H1 (cell line): Measurements from ENCODE around the gene CERS1. TPM values are rescaled to one million over a fixed set of nuclear protein-coding genes. Genes with fewer than 3 reads are reported as not detected.

Experiments used
- CBX8 ChIP-seq: fragments of 300-800, 300-1000 bp; sonication (generic); IDR thresholded peaks from 2 replicates; pipeline ENCODE4 v1.7.1; 2016; ENCODE audit warnings: low read depth, low read length, borderline replicate concordance
- CTCF ChIP-seq, 3 experiments: IDR thresholded peaks; 1 replicate in 2 of 3; 2 replicates in 1 of 3; pipeline versions ENCODE4 v1.5.1 to v1.6.1; 2011; ENCODE audit warnings: low read length in 3 of 3, mild to moderate bottlenecking in 3 of 3, inconsistent platforms in 2 of 3, low read depth in 1 of 3, moderate library complexity in 1 of 3; ENCODE audit not compliant: insufficient read depth in 1 of 3; ENCODE audit errors: control extremely low read depth in 1 of 3
- EGR1 ChIP-seq: IDR thresholded peaks from 2 replicates; pipeline ENCODE4 v1.6.1; 2011; ENCODE audit warnings: low read depth, low read length, borderline replicate concordance
- KDM4A ChIP-seq: IDR thresholded peaks from one replicate; pipeline ENCODE4 v1.7.1; 2012; ENCODE audit warnings: low read depth, mild to moderate bottlenecking, moderate library complexity, low read length, inconsistent platforms; ENCODE audit not compliant: severe bottlenecking
- PHF8 ChIP-seq: fragments of 200-600 bp; sonication (generic); conservative IDR thresholded peaks from 2 replicates; pipeline ENCODE4 v1.7.1; 2012; ENCODE audit warnings: low read depth, mild to moderate bottlenecking, inconsistent platforms, low read length, moderate library complexity
- polyA plus RNA-seq, 7 experiments: library from polyadenylated mRNA; depleted of rRNA in 3 of 7; stranded (reverse) in 5 of 7; unstranded in 2 of 7; fragments of >200 nt in 5 of 7; fragments of 200-250 nt in 2 of 7; gene quantifications; 1 replicate in 5 of 7; 2 replicates in 1 of 7; 4 replicates in 1 of 7; pipeline versions ENCODE4 v1.2.1 to v1.2.3, GENCODE V29; 2011 to 2013; ENCODE audit warnings: missing spikeins in 2 of 7, mixed read lengths in 2 of 7
- total RNA-seq: library from RNA; stranded (reverse); fragmentation: NEBNext Ultra II Directional; extraction: Animal tissue kit (Norgen Biotek cat#: 25700); gene quantifications from 2 replicates; pipeline ENCODE4 v1.2.1, GENCODE V29; 2021

Gene CERS1
- total and polyA plus RNA-seq, 2 of the 8 experiments (the other 6 are each of a cell fraction or from before 2014, with no cell fraction given) = 18.6 to 51.0 TPM

DNA sequence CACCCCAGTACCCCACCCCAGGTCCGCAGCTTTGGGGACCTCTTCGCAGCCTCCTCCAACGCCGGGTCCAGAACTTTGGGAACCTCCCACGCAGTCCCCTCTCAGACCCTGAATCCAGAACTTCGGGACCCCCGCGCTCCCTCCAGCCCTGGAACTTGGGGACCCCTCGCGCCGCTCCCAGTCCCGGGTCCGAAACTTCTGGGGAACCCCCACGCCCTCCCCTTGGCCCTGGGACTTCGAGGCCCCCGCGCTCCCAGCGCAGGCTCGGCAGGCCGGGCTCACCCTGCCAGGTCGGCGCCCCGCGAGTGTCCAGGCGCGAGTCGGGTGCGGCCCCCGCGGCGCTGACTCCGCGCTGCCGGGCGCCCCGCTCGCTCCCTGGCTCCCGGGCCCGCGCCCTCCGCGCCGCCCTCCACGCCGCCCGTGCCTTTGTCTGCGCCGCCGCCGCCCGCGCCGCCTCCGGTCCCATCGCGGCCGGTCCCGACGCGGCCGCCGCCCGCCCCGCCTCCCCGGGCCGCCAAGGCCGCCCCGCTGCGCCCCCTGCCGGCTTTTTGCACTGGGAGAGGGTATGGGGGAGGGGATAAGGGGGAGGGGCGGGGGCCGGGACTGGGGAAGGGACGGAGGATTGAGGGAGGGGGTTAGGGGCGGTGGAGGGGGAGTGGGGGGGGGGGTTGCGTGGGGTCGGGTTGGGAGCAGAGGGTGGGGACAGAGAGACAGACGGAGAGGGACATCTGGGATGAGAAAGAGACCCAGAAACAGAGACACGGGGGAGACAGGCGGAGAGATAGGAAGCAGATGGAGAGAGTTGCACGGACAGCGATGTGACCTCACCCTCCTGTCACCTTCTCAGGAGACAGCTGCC lies 45.0 kb upstream of the CERS1 start, which contains the start of gene HOMER3 (continued):
- TF ChIP-seq CTCF (IDR thresholded peaks at IDR 0.05; ENCODE audit: control extremely low read depth in 1 of 3, insufficient read depth in 1 of 3, low read depth in 1 of 3, low read length in 3 of 3) (peak in 2 of 3 experiments; percentile 40 to 42; a peak in 3 of 4 replicates), PHF8 (0 out of 2 replicates have a peak, but pooled peaks have one; percentile 18), EGR1 (0 out of 2 replicates have a peak, but pooled peaks have one; percentile 27), CBX8 (no peak), KDM4A (peak; percentile 38)
